ENCODE results near the gene MAP4K4.

The MAP4K4 gene

GRCh38 chr2:101781326-101781725 lies 83.8 kb downstream of the MAP4K4 start:
- H3K9me3 ChIP-seq (ENCODE audit: control insufficient read depth in 2 of 2, low read length in 2 of 2), result no peaks in the 10 kb centered on the region
- no peaks in the 10 kb centered on the region for H3K27me3 ChIP-seq (ENCODE audit: control insufficient read depth in 1 of 2, insufficient read depth in 2 of 2, low read length in 2 of 2)
- no peak overlapping the region for H3K9ac ChIP-seq (ENCODE audit: low read length in 2 of 2)
- no peak overlapping the region for H3K4me3 ChIP-seq (ENCODE audit: low read length in 2 of 2)
- no peaks in the 10 kb centered on the region for H3K36me3 ChIP-seq (ENCODE audit: control insufficient read depth in 2 of 2, insufficient read depth in 2 of 2, low read length in 2 of 2)
- H3K4me1 ChIP-seq (ENCODE audit: control insufficient read depth, insufficient read depth, low read length), result peaks cover 14% of the 10 kb centered on the region
- no peak overlapping the region for H3K27ac ChIP-seq (ENCODE audit: low read length)

DNA sequence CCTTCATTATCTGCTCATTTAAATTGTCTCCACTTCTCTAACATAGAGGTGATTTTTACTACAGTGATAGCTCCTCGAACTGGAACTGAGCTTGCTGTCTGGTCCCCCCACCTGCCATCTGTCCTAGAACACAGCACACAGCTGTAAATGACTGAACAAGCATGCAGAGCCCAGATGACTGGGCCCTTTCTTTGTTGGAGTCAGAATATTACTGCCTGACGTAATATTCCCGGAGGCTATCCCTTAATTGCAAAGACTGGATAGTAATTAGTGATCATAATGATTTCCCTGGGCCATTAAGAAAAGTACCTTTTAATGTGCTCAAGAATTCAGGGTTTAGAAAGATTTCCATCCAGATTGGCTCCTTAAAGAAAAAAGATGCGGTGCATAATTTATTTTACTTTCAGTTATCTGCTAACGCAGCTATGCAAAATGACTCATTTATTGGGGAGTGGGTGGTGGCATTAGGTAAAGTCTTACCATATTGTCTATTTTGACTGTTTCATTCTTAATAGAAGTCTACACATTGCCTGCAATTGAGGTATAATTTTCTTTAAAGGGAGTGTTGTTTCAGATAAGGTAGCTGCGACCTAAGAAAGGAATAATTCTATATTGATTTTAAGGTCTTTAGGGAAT lies 84.4 kb downstream of the MAP4K4 start:
- Histone ChIP-seq H3K27me3 (ENCODE audit: control insufficient read depth in 1 of 2, insufficient read depth in 2 of 2, low read length in 2 of 2) (no peaks in the 10 kb centered on the region), H3K9me3 (ENCODE audit: control insufficient read depth in 2 of 2, low read length in 2 of 2) (no peaks in the 10 kb centered on the region), H3K27ac (ENCODE audit: low read length) (no peak overlapping the region), H3K9ac (ENCODE audit: low read length in 2 of 2) (no peak overlapping the region), H3K36me3 (ENCODE audit: control insufficient read depth in 2 of 2, insufficient read depth in 2 of 2, low read length in 2 of 2) (no peaks in the 10 kb centered on the region), H3K4me3 (ENCODE audit: low read length in 2 of 2) (no peak overlapping the region), H3K4me1 (ENCODE audit: control insufficient read depth, insufficient read depth, low read length) (peaks cover 14% of the 10 kb centered on the region)

- Histone ChIP-seq H3K36me3 (ENCODE audit: control insufficient read depth in 2 of 2, insufficient read depth in 2 of 2, low read length in 2 of 2) (no peaks in the 10 kb centered on the region), H3K9ac (ENCODE audit: low read length in 2 of 2) (no peak overlapping the region), H3K4me1 (ENCODE audit: control insufficient read depth, insufficient read depth, low read length) (peaks cover 9% of the 10 kb centered on the region), H3K27me3 (ENCODE audit: control insufficient read depth in 1 of 2, insufficient read depth in 2 of 2, low read length in 2 of 2) (no peaks in the 10 kb centered on the region), H3K4me3 (ENCODE audit: low read length in 2 of 2) (no peak overlapping the region), H3K27ac (ENCODE audit: low read length) (no peak overlapping the region), H3K9me3 (ENCODE audit: control insufficient read depth in 2 of 2, low read length in 2 of 2) (no peaks in the 10 kb centered on the region)
Measured at GRCh38 chr2:101782427-101782792, 84.9 kb downstream of the MAP4K4 start.

- H3K36me3 ChIP-seq (ENCODE audit: control insufficient read depth in 2 of 2, insufficient read depth in 2 of 2, low read length in 2 of 2), result no peaks in the 10 kb centered on the region
- H3K9me3 ChIP-seq (ENCODE audit: control insufficient read depth in 2 of 2, low read length in 2 of 2), result no peaks in the 10 kb centered on the region
- no peak overlapping the region for H3K27ac ChIP-seq (ENCODE audit: low read length)
- no peaks in the 10 kb centered on the region for H3K4me1 ChIP-seq (ENCODE audit: control insufficient read depth, insufficient read depth, low read length)
- H3K4me3 ChIP-seq (ENCODE audit: low read length in 2 of 2), result no peak overlapping the region
- H3K27me3 ChIP-seq (ENCODE audit: control insufficient read depth in 1 of 2, insufficient read depth in 2 of 2, low read length in 2 of 2), result no peaks in the 10 kb centered on the region
- H3K9ac ChIP-seq (ENCODE audit: low read length in 2 of 2), result no peak overlapping the region
Measured at GRCh38 chr2:101787097-101787496, 89.6 kb downstream of the MAP4K4 start.

DNA sequence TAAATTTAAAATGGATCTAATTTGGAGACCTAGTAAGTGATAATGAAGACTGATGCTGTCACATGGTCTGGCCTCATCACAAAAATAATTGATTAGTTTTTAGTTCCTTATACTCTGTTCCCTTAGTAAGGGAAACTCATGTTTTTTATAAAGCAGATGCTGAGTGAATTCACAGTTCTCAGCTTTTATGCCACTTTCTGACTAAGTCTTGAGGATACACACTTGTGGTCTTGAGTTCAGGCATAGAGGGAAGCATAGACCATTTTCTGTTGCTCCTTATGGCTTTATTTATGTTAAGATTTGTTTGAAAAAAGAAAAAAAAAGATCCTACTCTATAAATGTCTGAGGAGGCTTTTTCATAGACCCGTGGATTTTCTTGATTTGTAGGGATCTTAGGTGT lies 91.1 kb downstream of the MAP4K4 start:
- no peaks in the 10 kb centered on the region for H3K4me1 ChIP-seq (ENCODE audit: control insufficient read depth, insufficient read depth, low read length)
- H3K27me3 ChIP-seq (ENCODE audit: control insufficient read depth in 1 of 2, insufficient read depth in 2 of 2, low read length in 2 of 2), result no peaks in the 10 kb centered on the region

GRCh38 chr2:101788995-101789970 lies 91.8 kb downstream of the MAP4K4 start:
- Histone ChIP-seq H3K27me3 (ENCODE audit: control insufficient read depth in 1 of 2, insufficient read depth in 2 of 2, low read length in 2 of 2) (no peaks in the 10 kb centered on the region), H3K9ac (ENCODE audit: low read length in 2 of 2) (no peak overlapping the region), H3K9me3 (ENCODE audit: control insufficient read depth in 2 of 2, low read length in 2 of 2) (no peaks in the 10 kb centered on the region), H3K4me1 (ENCODE audit: control insufficient read depth, insufficient read depth, low read length) (no peaks in the 10 kb centered on the region), H3K4me3 (ENCODE audit: low read length in 2 of 2) (no peak overlapping the region), H3K36me3 (ENCODE audit: control insufficient read depth in 2 of 2, insufficient read depth in 2 of 2, low read length in 2 of 2) (no peaks in the 10 kb centered on the region), H3K27ac (ENCODE audit: low read length) (no peak overlapping the region)

More for the DNA sequence above, 91.1 kb downstream of the MAP4K4 start:
- no peak overlapping the region for H3K9ac ChIP-seq (ENCODE audit: low read length in 2 of 2)
- H3K36me3 ChIP-seq (ENCODE audit: control insufficient read depth in 2 of 2, insufficient read depth in 2 of 2, low read length in 2 of 2), result no peaks in the 10 kb centered on the region
- no peak overlapping the region for H3K4me3 ChIP-seq (ENCODE audit: low read length in 2 of 2)
- H3K9me3 ChIP-seq (ENCODE audit: control insufficient read depth in 2 of 2, low read length in 2 of 2), result no peaks in the 10 kb centered on the region
- no peak overlapping the region for H3K27ac ChIP-seq (ENCODE audit: low read length)

DNA sequence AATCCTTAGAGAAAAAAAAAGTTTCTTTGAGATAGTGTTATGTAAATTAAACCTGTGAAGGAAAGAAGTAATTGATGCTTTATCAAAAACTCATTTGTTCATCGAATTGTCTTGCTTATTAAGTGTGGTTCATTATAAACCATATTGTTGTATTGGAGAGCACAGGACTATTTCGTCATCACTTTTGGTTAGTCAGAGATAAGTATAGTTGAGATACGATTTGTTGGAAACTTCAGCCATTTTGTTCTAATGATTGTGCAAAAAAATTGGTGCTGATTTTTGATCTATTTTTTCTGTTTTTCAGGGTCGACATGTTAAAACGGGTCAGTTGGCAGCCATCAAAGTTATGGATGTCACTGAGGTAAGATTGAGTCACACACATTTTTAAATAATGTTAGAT lies 92.9 kb downstream of the MAP4K4 start:
- H3K9me3 ChIP-seq (ENCODE audit: control insufficient read depth in 2 of 2, low read length in 2 of 2), result no peaks in the 10 kb centered on the region
- no peak overlapping the region for H3K4me3 ChIP-seq (ENCODE audit: low read length in 2 of 2)
- no peaks in the 10 kb centered on the region for H3K36me3 ChIP-seq (ENCODE audit: control insufficient read depth in 2 of 2, insufficient read depth in 2 of 2, low read length in 2 of 2)
- H3K27ac ChIP-seq (ENCODE audit: low read length), result no peak overlapping the region
- H3K27me3 ChIP-seq (ENCODE audit: control insufficient read depth in 1 of 2, insufficient read depth in 2 of 2, low read length in 2 of 2), result no peaks in the 10 kb centered on the region
- no peak overlapping the region for H3K9ac ChIP-seq (ENCODE audit: low read length in 2 of 2)
- no peaks in the 10 kb centered on the region for H3K4me1 ChIP-seq (ENCODE audit: control insufficient read depth, insufficient read depth, low read length)

- Histone ChIP-seq H3K36me3 (ENCODE audit: control insufficient read depth in 2 of 2, insufficient read depth in 2 of 2, low read length in 2 of 2) (no peaks in the 10 kb centered on the region), H3K4me3 (ENCODE audit: low read length in 2 of 2) (no peak overlapping the region), H3K27ac (ENCODE audit: low read length) (no peak overlapping the region), H3K9me3 (ENCODE audit: control insufficient read depth in 2 of 2, low read length in 2 of 2) (no peaks in the 10 kb centered on the region), H3K4me1 (ENCODE audit: control insufficient read depth, insufficient read depth, low read length) (no peaks in the 10 kb centered on the region), H3K27me3 (ENCODE audit: control insufficient read depth in 1 of 2, insufficient read depth in 2 of 2, low read length in 2 of 2) (no peaks in the 10 kb centered on the region), H3K9ac (ENCODE audit: low read length in 2 of 2) (no peak overlapping the region)
Measured at GRCh38 chr2:101790857-101791256, 93.3 kb downstream of the MAP4K4 start.

DNA sequence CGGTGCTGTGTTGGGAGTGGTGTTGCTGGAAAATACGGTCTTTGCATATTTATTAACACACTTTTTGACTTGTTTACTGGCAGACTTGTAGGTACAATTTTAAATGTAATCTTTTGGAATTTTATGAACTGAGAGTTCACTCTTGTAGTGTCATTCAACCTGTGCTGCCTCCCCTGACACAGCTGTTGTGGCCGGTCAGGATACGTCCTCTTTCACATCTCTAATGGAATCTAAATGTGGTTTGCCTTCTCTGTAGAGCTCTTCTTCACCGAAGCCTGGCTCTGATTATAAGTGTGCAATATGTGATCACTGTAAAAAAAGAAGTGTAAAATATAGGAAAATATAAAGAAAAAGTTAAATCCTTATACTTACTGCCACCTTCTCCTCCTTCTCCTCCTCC lies 94.7 kb downstream of the MAP4K4 start:
- Histone ChIP-seq H3K4me3 (ENCODE audit: low read length in 2 of 2) (no peak overlapping the region), H3K27ac (ENCODE audit: low read length) (no peak overlapping the region), H3K4me1 (ENCODE audit: control insufficient read depth, insufficient read depth, low read length) (no peaks in the 10 kb centered on the region), H3K36me3 (ENCODE audit: control insufficient read depth in 2 of 2, insufficient read depth in 2 of 2, low read length in 2 of 2) (no peaks in the 10 kb centered on the region), H3K27me3 (ENCODE audit: control insufficient read depth in 1 of 2, insufficient read depth in 2 of 2, low read length in 2 of 2) (no peaks in the 10 kb centered on the region), H3K9me3 (ENCODE audit: control insufficient read depth in 2 of 2, low read length in 2 of 2) (no peaks in the 10 kb centered on the region), H3K9ac (ENCODE audit: low read length in 2 of 2) (no peak overlapping the region)

DNA sequence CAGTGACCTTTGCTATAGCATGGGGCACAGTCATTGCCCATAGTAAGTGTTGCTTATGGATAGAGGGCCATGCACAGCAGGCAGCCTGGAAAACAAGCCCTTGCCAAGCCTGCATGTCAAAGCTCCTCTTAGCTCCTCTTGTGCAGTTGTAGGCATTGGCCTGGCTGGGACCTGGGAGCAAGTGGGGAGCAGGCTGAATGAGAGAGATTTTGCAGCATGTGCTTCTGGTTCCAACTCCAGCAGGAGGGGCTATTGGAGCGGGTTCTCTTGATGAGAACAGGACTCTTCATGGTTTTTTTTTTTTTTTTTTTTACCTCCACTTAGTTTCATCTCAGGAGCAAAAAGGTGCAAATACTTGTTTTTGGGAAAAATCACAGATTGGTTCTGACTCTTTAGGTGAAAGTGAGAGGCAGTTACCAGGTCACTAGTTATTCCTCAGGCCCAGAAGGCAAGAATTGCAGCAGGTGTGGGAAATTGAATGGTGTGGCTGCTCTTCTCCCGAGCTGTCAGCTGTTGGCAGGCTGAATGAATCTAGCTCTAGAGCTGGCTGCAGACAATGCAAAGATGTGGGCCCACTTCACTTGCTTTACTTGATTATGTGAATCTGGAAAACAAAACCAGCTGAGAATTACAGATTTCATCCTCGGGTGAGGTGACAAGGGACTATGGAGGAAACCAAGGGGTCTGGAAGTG lies 95.9 kb downstream of the MAP4K4 start:
- Histone ChIP-seq H3K4me3 (ENCODE audit: low read length in 2 of 2) (no peak overlapping the region), H3K4me1 (ENCODE audit: control insufficient read depth, insufficient read depth, low read length) (no peaks in the 10 kb centered on the region), H3K9ac (ENCODE audit: low read length in 2 of 2) (no peak overlapping the region), H3K9me3 (ENCODE audit: control insufficient read depth in 2 of 2, low read length in 2 of 2) (no peaks in the 10 kb centered on the region), H3K27ac (ENCODE audit: low read length) (no peak overlapping the region), H3K27me3 (ENCODE audit: control insufficient read depth in 1 of 2, insufficient read depth in 2 of 2, low read length in 2 of 2) (no peaks in the 10 kb centered on the region), H3K36me3 (ENCODE audit: control insufficient read depth in 2 of 2, insufficient read depth in 2 of 2, low read length in 2 of 2) (no peaks in the 10 kb centered on the region)

Measured in stomach smooth muscle (tissue), 2 donors.